Mesendoderm (in vitro differentiated cells): ENCODE measurements around the gene IGFL1. TPM values are rescaled to one million over a fixed set of nuclear protein-coding genes. Genes with fewer than 3 reads are reported as not detected.
"Not testable (repeated sequence)": the region's sequence is repeated elsewhere in the genome, so short reads cannot be mapped to it uniquely, and the experiment has no call there.

Source experiments
- DNase-seq: peaks from one replicate; pipeline ENCODE4 v3.0.0; 2013
- H2AK5ac ChIP-seq: 2 replicates; pipeline ENCODE4 v1.6.1; 2013; ENCODE audit warnings: low read length, inconsistent platforms
- H2BK120ac ChIP-seq: 2 replicates; pipeline ENCODE4 v1.6.1; 2013; ENCODE audit warnings: low read depth, mild to moderate bottlenecking, low read length, moderate library complexity, mixed read lengths
- H2BK15ac ChIP-seq: replicated peaks from 2 replicates; pipeline ENCODE4 v1.6.1; 2013; ENCODE audit warnings: low read depth, mild to moderate bottlenecking, moderate library complexity
- H2BK5ac ChIP-seq: 2 replicates; pipeline ENCODE4 v1.6.1; 2013; ENCODE audit warnings: low read length, inconsistent platforms
- H3K18ac ChIP-seq: 2 replicates; pipeline ENCODE4 v1.6.1; 2013; ENCODE audit warnings: mild to moderate bottlenecking, low read length, mixed read lengths
- H3K23ac ChIP-seq: one replicate; pipeline ENCODE4 v1.6.1; 2013; ENCODE audit warnings: low read length
- H3K27ac ChIP-seq: 2 replicates; pipeline ENCODE4 v1.5.1; 2013; ENCODE audit warnings: low read depth, mild to moderate bottlenecking, inconsistent platforms, low read length, moderate library complexity
- H3K27me3 ChIP-seq: 2 replicates; pipeline ENCODE4 v1.6.1; 2013; ENCODE audit warnings: low read length, control low read depth, mild to moderate bottlenecking, inconsistent platforms; ENCODE audit not compliant: insufficient read depth, poor library complexity
- H3K36me3 ChIP-seq: 2 replicates; pipeline ENCODE4 v1.6.1; 2013; ENCODE audit warnings: low read length, inconsistent platforms; ENCODE audit not compliant: control insufficient read depth, insufficient read depth
- H3K4ac ChIP-seq: one replicate; pipeline ENCODE4 v1.6.1; 2013; ENCODE audit warnings: low read depth, mild to moderate bottlenecking, low read length, moderate library complexity
- H3K4me1 ChIP-seq: 2 replicates; pipeline ENCODE4 v1.6.1; 2013; ENCODE audit warnings: low read depth, low read length, inconsistent platforms; ENCODE audit not compliant: control insufficient read depth
- H3K4me2 ChIP-seq: 2 replicates; pipeline ENCODE4 v1.6.1; 2013; ENCODE audit warnings: low read length
- H3K4me3 ChIP-seq: 2 replicates; pipeline ENCODE4 v1.5.1; 2013; ENCODE audit warnings: mild to moderate bottlenecking, low read length
- H3K56ac ChIP-seq: one replicate; pipeline ENCODE4 v1.6.1; 2013; ENCODE audit warnings: low read length
- H3K79me1 ChIP-seq: 2 replicates; pipeline ENCODE4 v1.6.1; 2013; ENCODE audit warnings: low read length, inconsistent platforms
- H3K79me2 ChIP-seq: 2 replicates; pipeline ENCODE4 v1.6.1; 2013; ENCODE audit warnings: mild to moderate bottlenecking, low read length; ENCODE audit not compliant: control insufficient read depth, insufficient read depth
- H3K9ac ChIP-seq: 2 replicates; pipeline ENCODE4 v1.6.1; 2013; ENCODE audit warnings: low read length, inconsistent platforms
- H4K5ac ChIP-seq: one replicate; pipeline ENCODE4 v1.6.1; 2013; ENCODE audit warnings: low read length
- H4K8ac ChIP-seq: one replicate; pipeline ENCODE4 v1.6.1; 2013; ENCODE audit warnings: low read depth, mild to moderate bottlenecking, control low read depth, low read length, moderate library complexity
- WGBS: extraction: QIAGEN DNeasy Blood & Tissue Kit; methylation state at CpG from one replicate; pipeline ENCODE4 v1.1.7; 2013; ENCODE audit warnings: low lambda C conversion rate, missing lambda C conversion rate; ENCODE audit not compliant: insufficient coverage; ENCODE audit errors: extremely low coverage; 5-methylcytosine and 5-hydroxymethylcytosine counted together
- polyA plus RNA-seq, 2 experiments: library from polyadenylated mRNA; stranded (reverse); fragments of 200-250 nt; gene quantifications; one replicate each; pipeline ENCODE4 v1.2.3, GENCODE V29; 2013

The IGFL1 gene
- 0.83 TPM for polyA plus RNA-seq (2013, experiment 1 of 2)
- 0.63 TPM for polyA plus RNA-seq (2013, experiment 2 of 2)

DNA sequence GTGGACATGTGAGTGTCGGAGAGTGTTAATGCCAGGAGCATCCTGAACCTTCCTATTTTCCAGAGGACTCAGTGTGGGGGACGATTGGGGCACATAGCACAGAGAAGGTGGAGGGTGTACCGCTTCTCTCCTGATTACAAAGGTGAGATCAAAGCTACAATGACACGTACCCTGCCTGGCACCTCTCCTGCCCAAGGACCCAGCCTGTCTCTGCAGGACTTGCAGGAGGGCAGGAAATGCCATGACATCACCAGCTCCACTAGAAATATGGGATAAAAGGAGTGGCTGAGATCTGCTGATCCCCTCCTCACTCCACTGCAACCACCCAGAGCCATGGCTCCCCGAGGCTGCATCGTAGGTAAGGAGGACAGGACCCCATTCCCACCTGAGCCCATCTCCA lies at the start of gene IGFL1:
Gene IGFL1, plus strand, starts transcription at position 301 of the 400 bp plus-strand sequence. Its CDS starts 33 bp downstream, at position 334.
- H3K18ac ChIP-seq = no peak within 1 kb of the TSS
- whole genome bisulfite sequencing = no CpG with 5 or more reads among the region's 6 CpGs
- H3K27me3 ChIP-seq = no peaks in the 10 kb centered on the region
- H2BK120ac ChIP-seq = no peak within 1 kb of the TSS
- DNase-seq = no peak
- no peaks in the 10 kb centered on the region for H3K36me3 ChIP-seq
- H3K9ac ChIP-seq = no peak within 1 kb of the TSS
- H2BK5ac ChIP-seq = no peak within 1 kb of the TSS
- H3K56ac ChIP-seq = no peak within 1 kb of the TSS
- H4K5ac ChIP-seq = no peak within 1 kb of the TSS
- no peak within 1 kb of the TSS for H3K23ac ChIP-seq
- H3K4me1 ChIP-seq = no peaks in the 10 kb centered on the region
- H3K4ac ChIP-seq = no peak within 1 kb of the TSS
- no peak within 1 kb of the TSS for H3K4me3 ChIP-seq
- no peak within 1 kb of the TSS for H3K4me2 ChIP-seq
- H2BK15ac ChIP-seq = no peak within 1 kb of the TSS
- H3K79me1 ChIP-seq = no peaks in the 10 kb centered on the region
- no peak within 1 kb of the TSS for H3K27ac ChIP-seq
- H4K8ac ChIP-seq = no peak within 1 kb of the TSS
- H3K79me2 ChIP-seq = no peaks in the 10 kb centered on the region
- no peak within 1 kb of the TSS for H2AK5ac ChIP-seq

DNA sequence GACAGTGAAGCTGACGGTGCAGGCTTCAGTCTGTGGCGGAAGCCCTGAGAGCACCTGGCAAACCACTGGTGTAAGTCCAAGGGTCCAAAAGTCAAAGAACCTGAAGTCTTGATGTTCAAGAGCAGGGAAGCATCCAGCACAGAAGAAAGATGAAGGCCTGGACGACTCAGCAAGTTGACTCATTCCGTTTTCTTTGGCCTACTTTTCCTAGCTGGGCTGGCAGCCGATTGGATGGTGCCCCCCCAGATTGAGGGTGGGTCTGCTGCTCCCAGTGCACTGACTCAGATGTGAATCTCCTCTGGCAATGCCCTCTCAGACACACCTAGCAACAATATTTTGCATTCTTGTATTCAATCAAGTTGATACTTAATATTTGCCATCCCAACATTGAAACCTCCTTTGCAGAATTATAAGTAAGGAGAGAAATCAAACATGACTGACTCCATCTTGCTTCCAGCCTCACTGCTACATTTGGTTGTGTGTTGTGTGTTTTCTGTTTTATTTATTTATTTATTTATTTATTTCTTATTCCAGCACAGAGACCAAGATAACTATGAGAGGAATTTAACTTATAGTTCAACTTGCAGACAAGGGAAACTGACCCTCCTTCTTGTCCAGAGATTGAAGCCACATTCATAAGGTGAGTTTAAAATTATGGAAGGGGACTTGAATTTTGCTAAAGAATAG lies 48.7 kb upstream of the IGFL1 start:
- WGBS = no CpG with 5 or more reads among the region's 5 CpGs
- H3K4me1 ChIP-seq = no peaks in the 10 kb centered on the region
- H3K4me2 ChIP-seq = no peak overlapping the region
- no peak overlapping the region for H3K18ac ChIP-seq
- H4K8ac ChIP-seq = no peak overlapping the region
- H2BK120ac ChIP-seq = no peak overlapping the region
- H3K79me2 ChIP-seq = no peaks in the 10 kb centered on the region
- no peak overlapping the region for H3K4ac ChIP-seq
- no peak overlapping the region for H2BK5ac ChIP-seq
- no peak overlapping the region for H3K4me3 ChIP-seq
- H3K27me3 ChIP-seq = no peaks in the 10 kb centered on the region
- H3K9ac ChIP-seq = no peak overlapping the region
- no peaks in the 10 kb centered on the region for H3K36me3 ChIP-seq
- H2AK5ac ChIP-seq = no peak overlapping the region
- DNase-seq = no peak
- no peak overlapping the region for H3K56ac ChIP-seq
- no peaks in the 10 kb centered on the region for H3K79me1 ChIP-seq
- no peak overlapping the region for H4K5ac ChIP-seq
- no peak overlapping the region for H3K27ac ChIP-seq
- no peak overlapping the region for H3K23ac ChIP-seq
- no peak overlapping the region for H2BK15ac ChIP-seq

DNA sequence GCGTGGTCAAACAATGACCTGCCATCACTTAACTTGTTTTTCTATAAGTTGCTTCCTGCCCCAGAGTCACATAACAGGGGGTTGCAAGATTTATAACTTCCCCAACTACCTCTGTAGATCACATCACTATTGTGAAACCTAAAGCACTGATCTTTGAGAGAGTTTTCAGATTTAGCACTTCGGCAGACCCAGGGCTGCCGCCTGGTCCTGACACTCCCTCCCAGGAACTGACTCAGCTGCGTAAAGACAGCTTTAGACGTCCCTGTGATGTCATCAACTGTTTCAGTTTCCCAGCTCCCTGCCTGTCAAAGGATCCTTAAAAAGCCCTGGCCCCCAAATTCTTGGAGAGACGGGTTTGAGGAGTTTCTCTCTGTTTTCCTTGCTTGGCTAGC lies 48.2 kb upstream of the IGFL1 start:
- Histone ChIP-seq H3K4me2 (no peak overlapping the region), H3K36me3 (no peaks in the 10 kb centered on the region), H3K23ac (no peak overlapping the region), H3K79me2 (no peaks in the 10 kb centered on the region), H3K4me1 (no peaks in the 10 kb centered on the region), H3K4me3 (no peak overlapping the region), H2BK120ac (no peak overlapping the region), H3K56ac (peak overlapping the region; percentile 7), H2AK5ac (no peak overlapping the region), H3K4ac (no peak overlapping the region), H3K27ac (no peak overlapping the region), H3K27me3 (no peaks in the 10 kb centered on the region), H2BK15ac (no peak overlapping the region), H4K5ac (no peak overlapping the region), H3K18ac (no peak overlapping the region), H3K9ac (no peak overlapping the region), H3K79me1 (no peaks in the 10 kb centered on the region), H2BK5ac (no peak overlapping the region), H4K8ac (no peak overlapping the region)
- WGBS = no CpG with 5 or more reads among the region's 6 CpGs
- DNase-seq = no peak

DNA sequence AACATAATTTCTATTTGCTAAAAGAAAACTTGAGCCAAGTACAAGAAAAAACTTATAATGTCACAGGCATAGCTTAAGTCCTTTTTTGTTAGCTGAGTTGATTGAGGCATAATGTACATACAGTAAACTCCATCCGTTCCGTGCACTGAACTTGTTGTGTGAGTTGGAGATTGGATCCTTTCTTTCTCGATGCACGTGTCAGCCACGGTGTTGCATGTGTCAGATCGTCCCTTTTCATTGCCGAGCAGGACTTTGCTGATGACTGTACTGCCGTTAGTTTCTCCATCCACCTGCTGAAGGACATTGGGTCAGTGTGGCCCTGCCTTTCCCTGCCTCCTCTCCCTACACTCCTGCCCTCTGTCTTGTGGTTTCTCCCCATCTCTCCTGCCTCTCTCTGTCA lies 47.1 kb upstream of the IGFL1 start:
- Histone ChIP-seq H2AK5ac (no peak overlapping the region), H3K23ac (no peak overlapping the region), H3K79me2 (no peaks in the 10 kb centered on the region), H4K8ac (no peak overlapping the region), H2BK120ac (no peak overlapping the region), H3K56ac (no peak overlapping the region), H3K4me2 (no peak overlapping the region), H2BK15ac (no peak overlapping the region), H2BK5ac (no peak overlapping the region), H4K5ac (no peak overlapping the region), H3K79me1 (no peaks in the 10 kb centered on the region), H3K27ac (no peak overlapping the region), H3K9ac (no peak overlapping the region), H3K4ac (no peak overlapping the region), H3K18ac (no peak overlapping the region), H3K4me3 (no peak overlapping the region), H3K36me3 (no peaks in the 10 kb centered on the region), H3K4me1 (no peaks in the 10 kb centered on the region), H3K27me3 (no peaks in the 10 kb centered on the region)
- no CpG with 5 or more reads among the region's 8 CpGs for WGBS
- DNase-seq = no peak

DNA sequence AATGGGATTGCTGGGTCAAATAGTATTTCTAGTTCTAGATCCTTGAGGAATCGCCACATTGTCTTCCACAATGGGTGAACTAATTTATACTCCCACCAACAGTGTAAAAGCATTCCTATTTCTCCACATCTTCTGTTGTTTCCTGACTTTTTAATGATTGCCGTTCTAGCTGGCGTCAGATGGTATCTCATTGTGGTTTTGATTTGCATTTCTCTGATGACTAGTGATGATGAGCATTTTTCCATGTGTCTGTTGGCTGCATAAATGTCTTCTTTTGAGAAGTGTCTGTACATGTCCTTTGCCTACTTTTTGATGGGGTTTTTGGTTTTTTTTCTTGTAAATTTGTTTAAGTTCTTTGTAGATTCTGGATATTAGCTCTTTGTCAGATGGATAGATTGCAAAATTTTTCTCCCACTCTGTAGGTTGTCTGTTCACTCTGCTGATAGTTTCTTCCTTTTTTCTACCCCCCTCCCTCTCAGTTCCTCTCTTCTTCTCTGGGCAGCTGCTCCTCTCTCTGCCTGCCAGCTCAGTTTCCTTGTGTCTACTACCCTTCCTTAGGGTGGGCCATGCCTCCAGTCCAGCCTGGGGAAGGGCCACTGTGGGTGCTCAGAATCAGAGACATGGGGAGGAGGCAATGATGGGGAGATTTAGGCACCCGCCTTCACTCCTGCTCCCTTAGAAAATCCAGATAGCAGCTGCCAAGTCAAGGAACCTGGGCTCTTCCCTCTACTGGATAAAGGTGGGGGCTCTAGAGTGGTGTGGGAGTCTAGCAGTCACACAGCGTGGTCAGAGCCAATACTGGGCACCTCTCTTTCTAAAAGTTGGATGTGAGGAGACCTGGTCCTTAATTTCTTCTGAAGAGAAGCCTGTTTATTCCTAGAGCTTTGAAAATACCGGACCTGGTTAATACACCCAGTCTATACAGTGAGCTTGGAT lies 44.5 kb upstream of the IGFL1 start:
- H2BK15ac ChIP-seq = peak overlapping the region; percentile 75
- H3K79me1 ChIP-seq, H3K27ac ChIP-seq: not testable (repeated sequence)

More for the DNA sequence above, 44.5 kb upstream of the IGFL1 start:
- H4K5ac ChIP-seq, H3K4me3 ChIP-seq, H3K9ac ChIP-seq, H3K4me1 ChIP-seq, H2BK120ac ChIP-seq, H2AK5ac ChIP-seq, DNase-seq, H4K8ac ChIP-seq, H3K79me2 ChIP-seq, H3K4me2 ChIP-seq, H3K36me3 ChIP-seq, H2BK5ac ChIP-seq, H3K27me3 ChIP-seq, H3K23ac ChIP-seq, H3K4ac ChIP-seq: not testable (repeated sequence)
- WGBS = no CpG with 5 or more reads among the region's 6 CpGs
- Histone ChIP-seq H3K18ac (peak overlapping the region; percentile 5), H3K56ac (peak overlapping the region; percentile 25)
